NB4 (cell line): Measurements from ENCODE around the gene PARK7.
A peak's percentile ranks its signal among the peaks of the same experiment; 100 is the strongest.

Experiments
- DNase-seq: peaks from one replicate; pipeline ENCODE4 v3.0.0; 2010; ENCODE audit warnings: low read depth
- H3K4me3 ChIP-seq: one replicate; pipeline ENCODE4 v1.5.1; 2011; ENCODE audit warnings: mild to moderate bottlenecking, low read depth, low read length, moderate library complexity
- CTCF ChIP-seq: IDR thresholded peaks from one replicate; pipeline ENCODE4 v1.5.1; 2012; ENCODE audit warnings: low read depth, low read length
- MAX ChIP-seq: IDR thresholded peaks from 2 replicates; pipeline ENCODE4 v1.6.1; 2011; ENCODE audit warnings: low read depth, low read length
- MYC ChIP-seq: IDR thresholded peaks from 2 replicates; pipeline ENCODE4 v1.6.1; 2011; ENCODE audit warnings: low read depth, low read length
- POLR2A ChIP-seq: IDR thresholded peaks from 2 replicates; pipeline ENCODE4 v1.6.1; 2011; ENCODE audit warnings: mild to moderate bottlenecking; ENCODE audit not compliant: insufficient read length; ENCODE audit errors: extremely low read depth

PARK7 gene

GRCh38 chr1:7973086-7973485 lies 11.6 kb downstream of the PARK7 start:
- TF ChIP-seq MAX (no peak), CTCF (no peak), MYC (no peak), POLR2A (no peak)
- no peak overlapping the region for H3K4me3 ChIP-seq
- no peak for DNase-seq

GRCh38 chr1:7975212-7975865 lies 13.8 kb downstream of the PARK7 start:
- H3K4me3 ChIP-seq: no peak overlapping the region
- DNase-seq: peak; percentile 71
- TF ChIP-seq POLR2A (no peak), MYC (peak; percentile 42; the same call in 1 of the 2 replicates), MAX (peak; percentile 47; the same call in 1 of the 2 replicates), CTCF (peak; percentile 93)

GRCh38 chr1:7980984-7981383 lies 19.5 kb downstream of the PARK7 start:
- DNase-seq: no peak
- TF ChIP-seq CTCF (no peak), MYC (no peak), POLR2A (no peak), MAX (no peak)
- no peak overlapping the region for H3K4me3 ChIP-seq

- H3K4me3 ChIP-seq: no peak overlapping the region
- TF ChIP-seq CTCF (no peak), POLR2A (no peak), MAX (no peak), MYC (no peak)
Measured at GRCh38 chr1:7983086-7983778, 21.7 kb downstream of the PARK7 start.

GRCh38 chr1:7984811-7985210 lies 23.3 kb downstream of the PARK7 start:
- no peak for DNase-seq
- TF ChIP-seq CTCF: no peak
- TF ChIP-seq POLR2A: no peak
- TF ChIP-seq MYC: no peak
- no peak for TF ChIP-seq MAX
- H3K4me3 ChIP-seq: no peak overlapping the region

More at GRCh38 chr1:7983086-7983778, 21.7 kb downstream of the PARK7 start:
- DNase-seq: no peak
